ENCODE results near the gene HOXA7.

HOXA7 gene

DNA sequence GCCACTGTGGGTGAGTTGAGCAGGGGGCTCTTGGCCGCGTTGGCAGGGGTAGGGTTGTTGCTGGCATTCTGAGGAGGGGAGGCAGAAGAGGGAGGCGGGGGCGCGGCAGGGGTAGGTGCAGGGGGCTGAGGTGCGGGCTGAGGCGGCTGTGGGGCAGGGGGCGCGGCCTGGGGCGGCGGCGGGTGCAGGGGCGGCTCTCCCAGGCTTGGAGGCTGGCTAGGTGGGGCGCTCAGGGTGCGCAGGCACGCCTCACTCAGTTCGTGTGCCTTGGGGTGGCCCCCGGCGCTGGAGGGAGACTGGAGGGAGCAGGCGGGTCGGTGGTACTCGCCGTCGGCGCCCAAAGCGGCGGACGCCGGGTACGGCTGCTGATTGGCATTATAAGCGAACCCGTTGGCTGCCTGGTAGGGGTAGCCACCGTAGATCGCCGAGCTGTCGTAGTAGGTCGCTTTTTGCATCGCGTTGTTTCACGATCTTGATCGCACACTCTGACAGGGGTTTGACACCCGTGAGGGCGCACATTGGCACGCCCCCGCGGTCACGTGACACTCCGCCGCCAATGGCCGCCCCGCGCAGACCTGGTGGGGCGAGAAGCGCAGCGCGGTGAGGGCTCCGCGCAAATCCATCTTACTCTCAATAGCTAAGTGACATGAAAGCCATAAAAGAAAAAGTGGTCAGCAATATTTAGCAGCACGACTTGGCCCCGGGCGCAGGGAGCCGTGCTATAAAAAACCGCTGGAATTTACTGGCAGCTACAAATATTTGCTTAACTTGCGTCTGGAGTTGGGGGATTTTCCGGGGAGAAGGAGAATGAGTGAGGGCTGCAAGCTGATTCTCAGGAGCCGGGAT lies 46.1 kb downstream of the HOXA7 start:
- no peak for TF ChIP-seq POLR2AphosphoS5 (IDR thresholded peaks at IDR 0.05; ENCODE audit: borderline replicate concordance, low read depth, low read length)
- no peak for TF ChIP-seq FOXP2 (optimal IDR thresholded peaks at IDR 0.05; ENCODE audit: control extremely low read depth, extremely low read length, insufficient read depth)
- no peak for TF ChIP-seq EZH2 (IDR thresholded peaks at IDR 0.05)
- Histone ChIP-seq H3K36me3 (ENCODE audit: insufficient read depth, low read length) (no peaks in the 10 kb centered on the region), H3K9ac (ENCODE audit: insufficient read length) (no peak overlapping the region)

DNA sequence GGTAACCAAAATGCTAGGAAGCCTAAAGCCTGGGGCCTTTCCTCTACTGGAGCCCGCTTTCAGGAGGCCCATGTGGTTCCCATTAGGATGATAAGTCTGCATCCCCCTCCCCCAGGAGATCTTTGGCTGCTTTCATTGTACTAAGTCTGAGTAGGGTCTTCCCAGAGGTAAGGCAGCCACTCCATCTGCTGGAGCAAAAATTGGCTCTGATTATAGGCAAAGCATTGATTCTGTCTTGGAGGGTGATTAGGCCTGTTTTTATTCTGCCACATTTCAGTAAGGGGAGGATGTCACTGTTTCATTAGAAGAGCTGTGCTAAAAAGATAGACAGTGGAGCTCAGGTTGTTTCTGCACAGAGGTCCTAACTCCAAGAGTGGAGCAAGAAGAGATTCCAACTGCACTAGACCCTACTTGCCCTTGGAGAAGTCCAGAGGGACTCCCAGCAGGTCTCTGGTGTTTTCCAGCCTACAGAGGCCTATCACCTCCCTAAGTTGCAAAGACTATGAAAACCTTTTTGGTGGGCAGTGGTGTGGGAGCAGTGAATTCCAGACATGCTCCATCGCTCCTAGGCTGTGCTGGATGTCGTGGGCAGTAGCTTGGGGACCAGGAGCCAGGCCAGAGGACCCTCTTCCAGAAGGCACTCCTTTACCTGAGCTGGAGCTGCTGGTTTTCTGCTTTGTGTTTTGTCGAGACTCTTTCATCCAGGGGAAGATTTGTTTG lies 46.8 kb downstream of the HOXA7 start:
- no peak for DNase-seq (ENCODE audit: low read depth, low spot score)
- Histone ChIP-seq H3K36me3 (ENCODE audit: insufficient read depth, low read length) (no peaks in the 10 kb centered on the region), H3K9ac (ENCODE audit: insufficient read length) (no peak overlapping the region), H3K27ac (no peak overlapping the region), H3K9me3 (ENCODE audit: low read depth, low read length) (no peaks in the 10 kb centered on the region), H3K4me3 (no peak overlapping the region)
- TF ChIP-seq EZH2 (IDR thresholded peaks at IDR 0.05), result no peak
- TF ChIP-seq FOXP2 (optimal IDR thresholded peaks at IDR 0.05; ENCODE audit: control extremely low read depth, extremely low read length, insufficient read depth), result no peak
- no peak for TF ChIP-seq POLR2AphosphoS5 (IDR thresholded peaks at IDR 0.05; ENCODE audit: borderline replicate concordance, low read depth, low read length)

More for the DNA sequence above, 46.1 kb downstream of the HOXA7 start:
- H3K4me3 ChIP-seq, result peak overlapping the region; percentile 42
- peak; percentile 24 for DNase-seq (ENCODE audit: low read depth, low spot score)
- no peaks in the 10 kb centered on the region for H3K9me3 ChIP-seq (ENCODE audit: low read depth, low read length)
- H3K27ac ChIP-seq, result no peak overlapping the region

DNA sequence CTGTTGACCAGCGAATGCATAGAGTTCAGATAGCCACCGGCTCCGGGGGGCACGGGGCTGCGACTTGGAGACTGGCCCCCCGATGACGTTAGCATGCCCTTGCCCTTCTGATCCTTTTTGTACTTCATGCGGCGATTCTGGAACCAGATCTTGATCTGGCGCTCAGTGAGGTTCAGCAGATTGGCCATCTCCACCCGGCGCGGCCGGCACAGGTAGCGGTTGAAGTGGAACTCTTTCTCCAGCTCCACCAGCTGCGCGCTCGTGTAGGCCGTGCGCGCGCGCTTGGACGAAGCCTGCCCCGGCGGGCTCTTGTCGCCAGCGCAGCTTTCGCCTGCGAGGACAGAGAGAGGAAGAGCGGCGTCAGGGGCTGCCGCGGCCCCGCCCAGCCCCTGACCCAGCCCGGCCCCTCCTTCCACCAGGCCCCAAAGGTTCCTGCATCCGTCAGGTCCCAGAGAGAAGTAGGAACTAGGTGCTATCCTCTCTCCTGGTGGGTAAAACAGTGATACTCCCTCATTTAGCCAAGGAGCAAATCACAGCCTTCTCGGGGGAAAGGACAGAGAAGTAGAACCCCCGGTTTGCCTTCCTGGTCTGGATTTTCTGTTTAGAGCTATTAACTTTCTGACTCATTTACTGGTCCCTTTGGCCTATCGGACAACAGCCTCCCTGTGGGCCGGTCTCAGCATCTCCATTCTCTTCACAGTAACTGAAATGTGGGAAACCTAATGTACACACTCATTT lies 47.9 kb downstream of the HOXA7 start:
- Histone ChIP-seq H3K9ac (ENCODE audit: insufficient read length) (no peak overlapping the region), H3K27ac (no peak overlapping the region), H3K36me3 (ENCODE audit: insufficient read depth, low read length) (no peaks in the 10 kb centered on the region), H3K9me3 (ENCODE audit: low read depth, low read length) (no peaks in the 10 kb centered on the region), H3K4me3 (no peak overlapping the region)
- TF ChIP-seq FOXP2 (optimal IDR thresholded peaks at IDR 0.05; ENCODE audit: control extremely low read depth, extremely low read length, insufficient read depth) (no peak), POLR2AphosphoS5 (IDR thresholded peaks at IDR 0.05; ENCODE audit: borderline replicate concordance, low read depth, low read length) (no peak), EZH2 (IDR thresholded peaks at IDR 0.05) (no peak)
- DNase-seq (ENCODE audit: low read depth, low spot score), result no peak

DNA sequence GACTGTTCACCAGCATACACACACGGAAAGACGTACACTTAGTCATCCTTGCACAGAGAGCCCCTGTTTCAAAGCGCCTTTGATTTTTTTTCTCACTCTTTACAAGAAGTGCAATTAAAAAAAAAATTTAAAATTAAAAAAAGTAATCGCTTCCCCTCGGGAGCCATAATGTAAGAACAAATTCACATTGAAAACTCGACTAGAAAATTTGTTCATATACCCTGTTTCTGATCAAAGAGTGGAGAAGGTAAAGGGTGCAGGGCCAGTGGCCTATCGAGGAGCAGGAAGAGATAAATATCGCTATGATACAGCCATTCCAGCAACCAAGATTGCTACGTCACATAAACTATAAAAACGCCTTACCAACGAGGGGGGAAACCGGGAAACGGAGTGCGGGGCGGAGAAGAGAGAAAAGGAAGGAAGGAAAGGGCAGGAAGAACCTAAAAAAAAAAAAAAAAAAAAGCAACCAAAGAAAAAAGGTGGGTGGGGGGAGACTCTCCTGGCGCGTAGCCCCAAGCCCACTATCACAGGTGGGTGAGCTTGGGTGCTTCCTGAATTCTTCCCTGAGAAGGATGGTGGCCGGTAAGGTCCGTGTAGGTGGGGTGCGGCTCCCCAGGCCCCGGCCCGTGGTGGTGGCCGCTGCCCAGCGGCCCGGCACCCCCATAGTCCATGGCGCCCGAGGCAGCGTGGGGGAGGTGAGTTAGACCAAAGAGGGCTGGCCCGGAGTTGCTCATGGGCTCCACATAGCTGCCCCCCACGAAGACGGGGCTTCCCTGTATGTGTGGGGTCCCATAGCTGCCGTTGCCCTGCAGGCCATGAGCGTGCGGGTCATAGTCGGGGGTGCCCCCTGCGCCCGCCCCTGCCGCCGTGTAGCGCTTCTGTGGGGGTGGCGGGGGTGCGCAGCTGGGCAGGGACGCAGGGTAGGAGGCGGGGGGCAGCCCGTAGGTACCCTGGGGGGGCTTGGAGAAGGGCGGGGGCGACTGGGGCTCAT lies 48.8 kb downstream of the HOXA7 start:
- no peak overlapping the region for H3K4me3 ChIP-seq
- DNase-seq (ENCODE audit: low read depth, low spot score), result no peak
- H3K9me3 ChIP-seq (ENCODE audit: low read depth, low read length), result no peaks in the 10 kb centered on the region
- no peak overlapping the region for H3K9ac ChIP-seq (ENCODE audit: insufficient read length)
- H3K36me3 ChIP-seq (ENCODE audit: insufficient read depth, low read length), result no peaks in the 10 kb centered on the region
- TF ChIP-seq EZH2 (IDR thresholded peaks at IDR 0.05) (no peak), FOXP2 (optimal IDR thresholded peaks at IDR 0.05; ENCODE audit: control extremely low read depth, extremely low read length, insufficient read depth) (no peak), POLR2AphosphoS5 (IDR thresholded peaks at IDR 0.05; ENCODE audit: borderline replicate concordance, low read depth, low read length) (no peak)
- H3K27ac ChIP-seq, result no peak overlapping the region

DNA sequence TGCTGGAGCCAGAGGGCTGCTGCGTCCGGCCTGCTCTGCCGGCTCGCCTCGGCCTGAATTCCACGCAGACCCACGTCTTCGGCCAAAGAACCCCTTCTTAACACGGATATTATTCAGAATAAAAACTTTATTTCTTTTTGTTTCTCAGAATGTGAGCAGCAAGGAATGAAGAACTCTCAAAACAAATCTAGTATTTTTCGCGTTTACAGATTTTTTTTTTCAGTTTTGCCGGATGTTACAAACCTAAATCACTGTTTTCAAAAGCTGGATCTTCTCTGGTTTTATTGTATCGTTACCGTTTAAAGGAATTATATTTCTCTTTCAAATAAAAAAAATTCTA lies 49.6 kb downstream of the HOXA7 start:
- TF ChIP-seq POLR2AphosphoS5 (IDR thresholded peaks at IDR 0.05; ENCODE audit: borderline replicate concordance, low read depth, low read length) (no peak), EZH2 (IDR thresholded peaks at IDR 0.05) (no peak), FOXP2 (optimal IDR thresholded peaks at IDR 0.05; ENCODE audit: control extremely low read depth, extremely low read length, insufficient read depth) (no peak)
- no peak overlapping the region for H3K4me3 ChIP-seq
- no peak for DNase-seq (ENCODE audit: low read depth, low spot score)
- H3K9me3 ChIP-seq (ENCODE audit: low read depth, low read length), result no peaks in the 10 kb centered on the region
- H3K36me3 ChIP-seq (ENCODE audit: insufficient read depth, low read length), result no peaks in the 10 kb centered on the region
- no peak overlapping the region for H3K27ac ChIP-seq
- no peak overlapping the region for H3K9ac ChIP-seq (ENCODE audit: insufficient read length)

DNA sequence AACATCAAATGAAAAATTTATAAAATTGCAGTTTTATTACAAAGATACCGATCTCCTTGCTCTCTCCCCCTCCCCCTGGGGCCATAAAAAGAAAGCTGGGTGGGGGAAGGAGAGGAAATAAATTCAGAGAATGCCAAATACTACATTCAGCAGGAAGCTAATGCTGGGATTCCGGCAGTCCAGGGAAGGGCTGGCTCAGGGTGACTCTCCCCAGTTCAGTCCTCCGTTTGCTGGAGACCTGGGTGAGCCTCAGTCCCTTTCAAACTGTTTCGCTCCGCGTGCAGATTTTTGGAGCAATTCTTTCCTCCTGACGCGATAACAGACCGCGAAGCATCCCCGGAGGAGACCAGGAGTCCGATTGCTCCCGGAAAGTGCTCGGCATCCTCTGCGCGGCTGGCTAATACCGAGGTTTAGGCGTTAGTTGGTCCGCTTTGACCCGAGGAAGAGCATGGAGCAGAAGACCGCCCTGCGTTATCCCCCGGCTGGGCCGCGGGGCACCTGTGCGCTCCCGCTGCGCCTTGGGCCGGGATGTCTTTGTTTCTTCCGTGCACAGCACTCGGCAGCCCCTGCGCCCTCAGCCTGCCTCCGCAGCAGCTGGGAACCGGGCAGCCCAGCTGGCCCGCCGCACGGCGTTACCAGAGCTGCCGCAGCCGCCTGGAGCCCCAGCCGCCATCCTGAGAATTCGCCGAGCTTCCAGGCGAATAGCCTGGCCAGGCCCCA lies 50.1 kb downstream of the HOXA7 start:
- Histone ChIP-seq H3K9ac (ENCODE audit: insufficient read length) (no peak overlapping the region), H3K36me3 (ENCODE audit: insufficient read depth, low read length) (no peaks in the 10 kb centered on the region), H3K27ac (no peak overlapping the region), H3K9me3 (ENCODE audit: low read depth, low read length) (no peaks in the 10 kb centered on the region), H3K4me3 (no peak overlapping the region)
- TF ChIP-seq POLR2AphosphoS5 (IDR thresholded peaks at IDR 0.05; ENCODE audit: borderline replicate concordance, low read depth, low read length) (no peak), FOXP2 (optimal IDR thresholded peaks at IDR 0.05; ENCODE audit: control extremely low read depth, extremely low read length, insufficient read depth) (no peak), EZH2 (IDR thresholded peaks at IDR 0.05) (no peak)
- no peak for DNase-seq (ENCODE audit: low read depth, low spot score)

Data from SK-N-MC (cell line).